Measurements from ENCODE around the gene FOXK1.

FOXK1 gene

DNA sequence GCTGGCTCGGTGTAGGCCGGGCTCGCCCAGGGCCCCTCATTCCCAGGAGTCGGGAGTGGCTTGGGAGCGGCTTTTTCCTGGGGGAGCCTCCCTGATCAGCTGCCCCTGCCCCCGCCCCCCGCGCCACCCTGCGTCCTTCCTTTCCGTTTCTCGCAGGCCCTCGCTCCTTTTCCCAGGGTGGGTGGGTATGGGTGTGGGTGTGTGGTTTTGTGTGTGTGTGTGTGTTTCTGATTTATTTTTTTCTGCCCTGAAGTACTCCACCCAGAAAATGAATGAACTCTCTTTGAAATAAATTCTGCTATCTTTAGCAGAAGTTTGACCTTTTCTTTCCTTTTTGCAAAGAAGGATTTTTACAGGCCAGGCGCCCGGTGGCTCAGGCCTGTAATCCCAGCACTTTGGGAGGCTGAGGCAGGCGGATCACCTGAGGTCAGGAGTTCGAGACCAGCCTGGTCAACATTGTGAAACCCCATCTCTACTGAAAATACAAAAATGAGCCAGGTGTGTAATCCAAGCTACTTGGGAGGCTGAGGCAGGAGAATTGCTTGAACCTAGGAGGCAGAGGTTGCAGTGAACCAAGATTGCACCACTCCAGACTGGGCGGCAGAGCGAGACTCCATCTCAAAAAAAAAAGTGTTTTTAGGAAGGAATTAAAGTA, 63.3 kb downstream of the FOXK1 start:
- DNase-seq (ENCODE audit: low spot score), result no peak

DNA sequence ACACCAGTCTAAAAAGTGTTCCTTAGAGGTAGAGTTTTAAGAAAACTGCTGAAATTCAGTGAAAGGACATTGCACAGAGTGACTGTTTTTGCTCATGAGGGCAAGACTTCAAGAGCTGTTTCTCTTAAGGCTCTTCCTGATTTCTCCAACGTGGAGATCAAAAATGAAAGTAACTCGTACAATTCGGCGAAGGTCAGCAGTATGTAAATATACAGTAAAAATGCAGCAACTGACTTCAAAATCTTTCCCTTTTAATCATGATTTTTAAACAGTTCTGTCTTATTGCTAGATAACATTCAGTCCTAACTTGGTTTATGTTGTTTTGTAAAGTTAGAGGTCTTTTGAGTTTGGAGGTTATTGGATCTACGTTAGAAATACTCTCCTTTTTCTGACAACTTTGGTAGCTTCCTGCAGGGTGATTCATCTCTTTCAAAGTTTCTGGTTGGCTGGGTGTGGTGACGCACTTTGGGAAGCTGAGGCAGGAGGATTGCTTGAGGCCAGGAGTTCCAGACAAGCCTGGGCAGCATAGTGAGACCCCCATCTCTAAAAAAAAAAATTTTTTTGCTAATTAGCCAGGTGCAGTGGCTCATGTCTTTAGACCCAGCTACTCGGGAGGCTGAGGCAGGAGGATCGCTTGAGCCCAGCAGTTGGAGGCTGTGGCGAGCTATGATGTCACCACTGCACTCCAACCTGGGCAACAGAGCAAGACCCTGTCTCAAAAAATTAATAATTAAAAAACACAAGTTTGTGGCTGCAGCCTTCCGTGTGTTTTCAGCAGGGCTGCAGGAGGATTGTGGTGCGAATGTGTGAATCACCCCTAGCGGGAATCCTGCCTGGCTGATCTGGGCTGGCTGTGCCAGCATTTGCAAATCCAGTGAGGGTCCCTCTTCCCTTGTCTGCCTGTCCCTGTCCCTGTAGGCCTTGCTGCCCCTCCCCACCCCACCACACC, 64.2 kb downstream of the FOXK1 start:
- no peak for DNase-seq (ENCODE audit: low spot score)

DNA sequence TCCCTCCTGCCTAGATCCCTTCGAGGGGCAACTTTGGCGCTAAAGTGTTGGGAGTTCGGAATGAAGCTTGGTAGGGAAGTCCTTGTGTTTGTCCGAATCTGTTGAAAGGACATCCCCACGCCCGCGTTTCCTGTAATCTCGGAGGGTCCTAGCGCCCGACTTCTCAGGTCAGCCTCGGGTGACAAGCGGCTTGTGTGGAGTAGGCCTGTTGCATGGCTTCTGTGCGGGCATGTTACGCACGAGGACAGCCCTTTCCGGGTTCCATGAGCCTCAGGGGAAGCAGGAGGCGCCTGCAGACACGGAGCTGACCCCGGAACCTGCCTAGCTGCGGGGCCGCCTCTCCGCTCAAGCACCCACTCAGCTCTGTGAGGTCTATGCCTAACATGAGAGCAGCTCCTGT, 64.9 kb downstream of the FOXK1 start:
- DNase-seq (ENCODE audit: low spot score), result no peak

- DNase-seq (ENCODE audit: low spot score), result no peak
Observed at GRCh38 chr7:4747746-4748145, 65.7 kb downstream of the FOXK1 start.

GRCh38 chr7:4748231-4748681, 66.2 kb downstream of the FOXK1 start:
- no peak for DNase-seq (ENCODE audit: low spot score)

GRCh38 chr7:4749363-4749762, 67.3 kb downstream of the FOXK1 start:
- DNase-seq (ENCODE audit: low spot score), result no peak

GRCh38 chr7:4749798-4750197, 67.7 kb downstream of the FOXK1 start:
- DNase-seq (ENCODE audit: low spot score), result no peak

- peak; percentile 87 for DNase-seq (ENCODE audit: low spot score)
Observed at GRCh38 chr7:4751398-4751947, 69.4 kb downstream of the FOXK1 start.

DNA sequence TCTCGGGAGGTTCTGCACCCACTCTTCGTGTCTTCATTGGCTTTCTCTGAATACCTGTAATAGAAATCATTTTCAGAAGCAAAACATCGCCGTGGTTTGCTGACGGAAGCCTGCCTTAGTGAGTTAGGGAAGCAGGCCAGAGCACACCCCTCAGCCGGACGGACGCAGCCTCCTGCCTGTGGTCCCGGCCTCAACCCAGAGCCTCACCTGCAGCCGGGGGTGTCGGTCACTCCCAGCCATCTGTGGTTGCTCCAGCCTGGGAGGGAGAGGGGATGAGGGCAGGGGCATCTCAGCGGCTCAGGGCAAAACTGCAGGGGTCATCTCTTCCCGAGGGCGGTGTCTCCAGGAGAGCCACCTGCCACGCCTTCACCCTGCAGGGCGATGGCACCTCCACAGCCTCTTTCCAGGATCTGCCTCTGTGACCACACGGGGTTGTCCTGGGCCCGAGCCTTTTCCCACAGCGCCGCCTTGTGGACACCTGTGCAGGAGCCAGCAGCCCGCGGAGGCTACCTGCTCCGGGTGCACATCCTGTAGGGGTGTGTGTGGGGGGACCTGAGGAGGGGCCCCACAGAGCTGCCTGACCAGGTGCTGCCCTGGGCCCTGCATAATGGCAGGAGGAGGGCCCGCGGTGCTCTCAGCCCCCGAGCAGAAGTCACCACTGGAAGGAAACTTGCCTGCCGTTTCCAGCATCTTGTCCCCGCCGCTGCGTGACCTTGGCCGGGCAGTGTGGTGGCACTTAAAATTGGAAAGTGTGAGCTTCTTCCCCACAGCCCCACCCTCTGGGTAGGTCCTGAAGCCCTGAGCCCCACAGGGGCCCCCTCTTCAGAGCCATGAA, 71.7 kb downstream of the FOXK1 start:
- DNase-seq (ENCODE audit: low spot score), result peak; percentile 69

DNA sequence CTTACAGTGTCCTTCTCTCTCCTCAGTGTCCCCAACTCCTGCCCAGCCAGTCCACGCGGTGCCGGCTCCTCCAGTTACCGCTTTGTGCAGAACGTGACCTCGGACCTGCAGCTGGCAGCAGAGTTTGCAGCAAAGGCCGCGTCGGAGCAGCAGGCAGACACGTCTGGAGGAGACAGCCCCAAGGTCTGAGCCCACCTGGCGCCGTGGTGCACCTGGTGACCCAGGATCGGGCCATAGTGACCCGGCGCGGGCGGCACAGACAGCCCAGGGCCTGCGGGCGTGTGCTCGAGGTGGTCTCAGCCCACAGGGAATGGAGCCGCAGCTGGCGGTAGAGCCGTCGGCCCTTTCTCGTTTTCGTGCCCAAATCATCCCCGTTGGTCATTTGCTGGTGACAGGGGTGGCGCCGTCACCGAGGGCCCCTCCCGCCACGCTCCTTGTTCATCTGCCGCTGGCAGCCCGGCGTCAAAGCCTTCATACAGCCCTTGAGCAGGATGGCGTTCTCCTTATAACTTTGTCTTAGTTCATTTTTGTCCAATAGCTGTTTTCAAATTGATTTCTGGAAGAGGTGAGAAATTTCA, 72.4 kb downstream of the FOXK1 start:
- DNase-seq (ENCODE audit: low spot score), result no peak

- no peak for DNase-seq (ENCODE audit: low spot score)
Observed at GRCh38 chr7:4755045-4755444, 73.0 kb downstream of the FOXK1 start.

GRCh38 chr7:4758111-4758510, 76.0 kb downstream of the FOXK1 start:
- no peak for DNase-seq (ENCODE audit: low spot score)

GRCh38 chr7:4758791-4759190, 76.7 kb downstream of the FOXK1 start:
- no peak for DNase-seq (ENCODE audit: low spot score)

DNA sequence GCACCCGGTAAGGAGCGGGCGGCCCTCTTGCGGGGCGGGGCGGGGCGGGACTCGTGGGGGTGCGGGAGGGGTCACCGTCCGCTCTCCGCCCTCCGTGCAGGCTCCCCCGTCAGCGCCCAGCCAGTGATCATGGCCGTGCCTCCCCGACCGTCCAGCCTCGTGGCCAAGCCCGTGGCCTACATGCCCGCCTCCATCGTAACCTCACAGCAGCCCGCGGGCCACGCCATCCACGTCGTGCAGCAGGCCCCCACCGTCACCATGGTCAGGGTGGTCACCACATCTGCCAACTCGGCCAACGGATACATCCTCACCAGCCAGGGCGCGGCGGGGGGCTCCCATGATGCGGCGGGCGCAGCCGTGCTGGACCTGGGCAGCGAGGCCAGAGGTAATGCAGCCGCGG, 77.1 kb downstream of the FOXK1 start:
- no peak for DNase-seq (ENCODE audit: low spot score)

GRCh38 chr7:4760952-4761351, 78.9 kb downstream of the FOXK1 start:
- no peak for DNase-seq (ENCODE audit: low spot score)

- DNase-seq (ENCODE audit: low spot score), result no peak
Observed at GRCh38 chr7:4762121-4763055, 80.3 kb downstream of the FOXK1 start.

DNA sequence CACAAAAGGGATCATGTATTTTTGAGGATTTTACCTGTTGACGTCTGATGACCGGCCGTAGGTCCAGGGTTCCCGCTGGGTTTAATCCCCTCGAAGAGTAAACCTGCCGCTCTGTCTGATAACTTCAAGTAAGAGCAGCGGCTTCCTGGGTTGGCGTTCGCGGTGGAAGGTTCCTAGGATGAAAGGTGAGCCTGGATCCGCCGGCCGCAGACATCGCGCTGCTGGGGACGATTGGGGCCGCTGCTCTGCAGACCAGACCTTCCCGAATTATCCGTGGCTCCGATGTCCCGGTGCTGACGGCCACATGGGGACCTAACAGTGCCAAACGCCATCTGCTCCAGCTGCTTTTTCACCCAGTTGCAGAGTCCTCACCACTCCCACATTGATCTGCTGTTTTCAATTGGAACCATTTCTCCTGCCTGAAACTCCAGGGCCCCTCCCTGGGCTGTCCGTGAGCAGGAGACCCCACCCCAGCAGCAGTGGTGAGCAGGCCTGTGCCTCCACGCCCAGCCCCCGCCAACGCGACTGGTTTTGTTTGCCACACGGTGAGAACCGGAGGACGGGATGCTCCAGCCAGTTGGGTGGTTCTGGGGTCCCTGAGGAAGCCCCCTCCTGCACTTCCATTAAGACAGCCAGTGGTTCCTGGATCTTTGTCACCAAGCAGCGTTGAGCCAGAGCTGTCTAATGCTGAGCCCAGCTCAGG, 81.1 kb downstream of the FOXK1 start:
- no peak for DNase-seq (ENCODE audit: low spot score)

DNA sequence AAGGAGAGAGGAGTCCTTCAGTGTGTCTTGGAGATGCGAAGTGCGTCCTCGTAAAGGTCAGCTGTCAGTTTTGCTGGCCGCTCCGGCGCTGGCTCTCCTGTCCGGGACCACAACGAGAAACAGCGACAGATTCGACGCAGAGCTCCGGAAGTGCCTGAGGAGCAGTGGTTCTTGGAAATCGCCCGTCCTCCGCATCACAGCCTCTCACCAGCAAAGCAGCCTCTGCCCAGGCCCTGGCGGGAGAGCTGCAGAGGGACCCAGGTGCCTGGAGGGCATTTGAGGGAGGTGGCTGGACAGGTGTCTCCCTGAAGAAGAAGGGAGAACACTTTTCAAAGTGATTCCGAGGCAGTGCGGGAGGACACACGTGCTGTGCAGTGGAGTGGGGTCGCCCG, 81.7 kb downstream of the FOXK1 start:
- DNase-seq (ENCODE audit: low spot score), result no peak

- DNase-seq (ENCODE audit: low spot score), result no peak
Observed at GRCh38 chr7:4764402-4765007, 82.4 kb downstream of the FOXK1 start.

Measured in globus pallidus (tissue), 1 donor.